ENCODE data around the gene CCDC88B. TPM values are rescaled to one million over a fixed set of nuclear protein-coding genes. Genes with fewer than 3 reads are reported as not detected.

CCDC88B gene
- total RNA-seq, 2 donors from 2014 or later: 8.8 to 16.2 TPM

DNA sequence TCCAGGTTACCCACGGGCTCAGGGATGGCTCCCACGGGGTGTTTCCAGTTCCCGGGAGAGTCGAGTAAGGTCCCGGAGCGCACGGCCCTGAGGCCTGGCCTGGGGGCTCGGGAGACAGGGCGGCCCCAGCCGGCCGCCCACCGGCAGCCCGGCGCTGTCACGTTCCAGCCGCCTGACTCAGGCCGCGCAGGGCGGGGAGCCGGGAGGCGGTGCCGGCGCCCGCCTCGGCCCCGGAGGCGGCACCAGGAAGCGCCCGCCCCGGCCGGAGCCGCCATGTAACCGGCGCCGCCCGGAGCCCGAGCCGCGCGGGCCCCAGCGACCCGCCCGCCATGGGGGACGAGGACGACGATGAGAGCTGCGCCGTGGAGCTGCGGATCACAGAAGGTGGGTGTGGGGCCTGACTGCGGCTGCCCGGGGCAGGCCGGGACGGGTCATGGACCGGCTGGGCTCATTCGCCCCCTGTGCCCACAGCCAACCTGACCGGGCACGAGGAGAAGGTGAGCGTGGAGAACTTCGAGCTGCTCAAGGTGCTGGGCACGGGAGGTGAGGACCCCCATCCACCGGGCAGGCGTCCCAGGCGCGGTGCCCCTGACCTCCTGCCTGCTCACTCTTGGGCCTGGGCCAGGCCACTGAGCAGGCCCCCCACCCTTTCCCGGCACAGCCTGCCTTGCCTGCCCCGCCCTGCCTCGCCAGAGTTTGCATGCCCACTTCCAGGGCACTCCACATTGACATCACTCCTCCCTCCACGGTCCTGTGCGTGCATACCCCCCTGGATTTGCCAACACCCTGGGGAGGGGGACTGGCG is 19.1 kb downstream of the CCDC88B start, which contains the start of gene RPS6KA4:
TSS of gene RPS6KA4 (plus strand) at position 256 of the 805 bp plus-strand sequence. CDS start at position 330, 74 bp downstream.
- WGBS, 2 donors: 1 to 4% methylated on average over 12 to 55 of the region's 70 CpGs
- Histone ChIP-seq H3K9me3 (no peaks in the 10 kb centered on the region), H3K4me3 (peak within 1 kb of the TSS; percentile 55 to 70), H3K4me1 (peaks cover 50% of the 10 kb centered on the region), H3K27me3 (no peaks in the 10 kb centered on the region), H3K27ac (peak within 1 kb of the TSS; percentile 45 to 83 (median 78)), H3K36me3 (replicated peaks in 1 of 2; ENCODE audit: insufficient read depth in 1 of 2, low read depth in 2 of 2) (peaks cover 0 to 6% of the 10 kb centered on the region in 2 donors)
- intact Hi-C loops (cut with DNase I): no loop called here
- ATAC-seq (peak; percentile 79), DNase-seq (peak; percentile 62 to 77 (median 65))
- TF ChIP-seq, protein P1, sequence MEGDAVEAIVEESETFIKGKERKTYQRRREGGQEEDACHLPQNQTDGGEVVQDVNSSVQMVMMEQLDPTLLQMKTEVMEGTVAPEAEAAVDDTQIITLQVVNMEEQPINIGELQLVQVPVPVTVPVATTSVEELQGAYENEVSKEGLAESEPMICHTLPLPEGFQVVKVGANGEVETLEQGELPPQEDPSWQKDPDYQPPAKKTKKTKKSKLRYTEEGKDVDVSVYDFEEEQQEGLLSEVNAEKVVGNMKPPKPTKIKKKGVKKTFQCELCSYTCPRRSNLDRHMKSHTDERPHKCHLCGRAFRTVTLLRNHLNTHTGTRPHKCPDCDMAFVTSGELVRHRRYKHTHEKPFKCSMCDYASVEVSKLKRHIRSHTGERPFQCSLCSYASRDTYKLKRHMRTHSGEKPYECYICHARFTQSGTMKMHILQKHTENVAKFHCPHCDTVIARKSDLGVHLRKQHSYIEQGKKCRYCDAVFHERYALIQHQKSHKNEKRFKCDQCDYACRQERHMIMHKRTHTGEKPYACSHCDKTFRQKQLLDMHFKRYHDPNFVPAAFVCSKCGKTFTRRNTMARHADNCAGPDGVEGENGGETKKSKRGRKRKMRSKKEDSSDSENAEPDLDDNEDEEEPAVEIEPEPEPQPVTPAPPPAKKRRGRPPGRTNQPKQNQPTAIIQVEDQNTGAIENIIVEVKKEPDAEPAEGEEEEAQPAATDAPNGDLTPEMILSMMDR (IDR thresholded peaks at IDR 0.05): peak in 1 of 7 experiments; percentile 30
- TF ChIP-seq POLR2A (IDR thresholded peaks at IDR 0.05): peak; percentile 32 to 50 (median 44)

DNA sequence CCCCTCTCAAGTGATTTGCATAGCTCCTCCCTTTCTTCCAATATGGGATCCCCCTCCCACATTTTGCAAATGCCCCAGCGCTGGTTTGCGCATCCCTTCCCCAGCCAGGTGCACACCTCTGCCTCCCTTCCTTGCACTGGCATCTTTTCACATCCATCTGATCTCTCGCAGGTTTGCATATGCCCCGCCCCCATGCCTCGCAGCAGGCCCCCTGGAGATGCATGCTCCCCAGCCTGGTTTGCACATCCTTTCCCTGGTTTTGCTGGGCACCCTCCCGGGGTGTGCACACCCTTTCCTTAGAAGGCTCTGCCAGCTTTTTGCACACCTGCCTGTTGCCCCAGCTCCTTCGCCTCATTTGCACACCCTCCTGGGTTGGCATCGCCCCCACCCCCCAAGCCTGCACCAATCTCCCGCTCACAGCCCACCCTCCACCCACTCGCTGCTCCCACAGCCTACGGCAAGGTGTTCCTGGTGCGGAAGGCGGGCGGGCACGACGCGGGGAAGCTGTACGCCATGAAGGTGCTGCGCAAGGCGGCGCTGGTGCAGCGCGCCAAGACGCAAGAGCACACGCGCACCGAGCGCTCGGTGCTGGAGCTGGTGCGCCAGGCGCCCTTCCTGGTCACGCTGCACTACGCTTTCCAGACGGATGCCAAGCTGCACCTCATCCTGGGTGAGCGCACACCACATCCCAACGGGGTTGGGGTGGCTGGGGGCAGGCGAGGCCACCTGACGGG is 19.9 kb downstream of the CCDC88B start:
- Histone ChIP-seq H3K27me3 (no peaks in the 10 kb centered on the region), H3K9me3 (no peaks in the 10 kb centered on the region), H3K4me3 (peak overlapping the region; percentile 55 to 70), H3K36me3 (replicated peaks in 1 of 2; ENCODE audit: insufficient read depth in 1 of 2, low read depth in 2 of 2) (peaks cover 0 to 6% of the 10 kb centered on the region in 2 donors), H3K27ac (peak overlapping the region in 2 of 4 donors; percentile 74 to 82), H3K4me1 (peaks cover 49% of the 10 kb centered on the region)
- DNase-seq: peak in 1 of 4 donors; percentile 23
- 59 to 78% methylated on average over 24 to 38 of the region's 38 CpGs for WGBS, 2 donors
- intact Hi-C loops (cut with DNase I): no loop called here
- no peak for ATAC-seq
- no peak for TF ChIP-seq POLR2A (IDR thresholded peaks at IDR 0.05)
- TF ChIP-seq, protein P1 (IDR thresholded peaks at IDR 0.05): no peak

DNA sequence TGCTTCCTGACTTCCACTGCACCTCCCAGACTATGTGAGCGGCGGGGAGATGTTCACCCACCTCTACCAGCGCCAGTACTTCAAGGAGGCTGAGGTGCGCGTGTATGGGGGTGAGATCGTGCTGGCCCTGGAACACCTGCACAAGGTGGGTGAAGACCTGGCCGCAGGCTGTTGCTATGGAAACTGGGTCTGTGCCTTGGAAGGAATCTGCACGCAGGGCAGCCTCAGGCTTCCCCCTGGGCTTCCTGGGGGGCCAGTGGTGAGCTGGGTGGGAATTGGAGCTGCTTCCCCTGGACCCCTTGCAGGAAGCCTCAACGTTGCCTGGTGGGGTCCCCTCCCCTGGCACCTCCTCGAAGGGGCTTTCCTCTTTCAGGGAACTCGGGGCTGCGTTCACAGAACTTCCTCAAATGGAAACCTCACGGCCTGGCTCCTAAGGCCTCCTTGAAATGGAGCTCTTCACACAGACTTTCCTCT is 20.5 kb downstream of the CCDC88B start:
- Histone ChIP-seq H3K27me3 (no peaks in the 10 kb centered on the region), H3K27ac (no peak overlapping the region), H3K4me3 (no peak overlapping the region), H3K9me3 (no peaks in the 10 kb centered on the region), H3K4me1 (peaks cover 43% of the 10 kb centered on the region), H3K36me3 (replicated peaks in 1 of 2; ENCODE audit: insufficient read depth in 1 of 2, low read depth in 2 of 2) (peaks cover 0 to 9% of the 10 kb centered on the region in 2 donors)
- intact Hi-C loops (cut with DNase I): no loop called here
- 71 to 76% methylated on average over 3 to 13 of the region's 13 CpGs for whole genome bisulfite sequencing, 2 donors
- ATAC-seq: no peak
- TF ChIP-seq, protein P1 (IDR thresholded peaks at IDR 0.05): no peak
- no peak for DNase-seq

DNA sequence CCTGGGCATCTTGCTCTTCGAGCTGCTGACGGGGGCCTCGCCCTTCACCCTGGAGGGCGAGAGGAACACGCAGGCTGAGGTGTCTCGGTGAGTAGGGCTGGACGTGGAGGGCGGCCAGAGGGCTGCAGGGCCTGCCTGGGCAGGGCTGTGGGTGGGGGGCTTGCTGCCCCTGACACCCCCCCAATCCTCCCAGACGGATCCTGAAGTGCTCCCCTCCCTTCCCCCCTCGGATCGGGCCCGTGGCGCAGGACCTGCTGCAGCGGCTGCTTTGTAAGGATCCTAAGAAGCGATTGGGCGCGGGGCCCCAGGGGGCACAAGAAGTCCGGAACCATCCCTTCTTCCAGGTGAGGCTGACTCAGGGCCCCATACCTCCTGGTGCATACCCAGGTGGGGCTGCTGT is 21.7 kb downstream of the CCDC88B start:
- ATAC-seq (no peak), DNase-seq (no peak)
- H3K4me1 ChIP-seq: peaks cover 33% of the 10 kb centered on the region
- no peaks in the 10 kb centered on the region for H3K27me3 ChIP-seq
- 90 to 92% methylated on average over 5 to 16 of the region's 18 CpGs for WGBS, 2 donors
- H3K9me3 ChIP-seq: no peaks in the 10 kb centered on the region
- TF ChIP-seq, protein P1 (IDR thresholded peaks at IDR 0.05): no peak
- no peak for TF ChIP-seq POLR2A (IDR thresholded peaks at IDR 0.05)
- no peak overlapping the region for H3K4me3 ChIP-seq
- H3K27ac ChIP-seq: no peak overlapping the region
- H3K36me3 ChIP-seq (replicated peaks in 1 of 2; ENCODE audit: insufficient read depth in 1 of 2, low read depth in 2 of 2): peaks cover 0 to 17% of the 10 kb centered on the region in 2 donors
- intact Hi-C loops (cut with DNase I): no loop called here

All from body of pancreas (tissue), 4 donors.